HG02623 (cell line): ENCODE measurements around the gene RNASE7.
"Not testable (repeated sequence)": the region's sequence is repeated elsewhere in the genome, so short reads cannot be mapped to it uniquely, and the experiment has no call there.

ENCODE experiments used
- ATAC-seq: cut with Tn5 transposase; IDR thresholded peaks from one replicate; pipeline ENCODE4 v1.9.1; 2021; ENCODE audit warnings: moderate library complexity; ENCODE audit not compliant: unreplicated experiment

RNASE7 gene

GRCh38 chr14:21023174-21023573 is 19.0 kb upstream of the RNASE7 start:
- no peak for ATAC-seq

DNA sequence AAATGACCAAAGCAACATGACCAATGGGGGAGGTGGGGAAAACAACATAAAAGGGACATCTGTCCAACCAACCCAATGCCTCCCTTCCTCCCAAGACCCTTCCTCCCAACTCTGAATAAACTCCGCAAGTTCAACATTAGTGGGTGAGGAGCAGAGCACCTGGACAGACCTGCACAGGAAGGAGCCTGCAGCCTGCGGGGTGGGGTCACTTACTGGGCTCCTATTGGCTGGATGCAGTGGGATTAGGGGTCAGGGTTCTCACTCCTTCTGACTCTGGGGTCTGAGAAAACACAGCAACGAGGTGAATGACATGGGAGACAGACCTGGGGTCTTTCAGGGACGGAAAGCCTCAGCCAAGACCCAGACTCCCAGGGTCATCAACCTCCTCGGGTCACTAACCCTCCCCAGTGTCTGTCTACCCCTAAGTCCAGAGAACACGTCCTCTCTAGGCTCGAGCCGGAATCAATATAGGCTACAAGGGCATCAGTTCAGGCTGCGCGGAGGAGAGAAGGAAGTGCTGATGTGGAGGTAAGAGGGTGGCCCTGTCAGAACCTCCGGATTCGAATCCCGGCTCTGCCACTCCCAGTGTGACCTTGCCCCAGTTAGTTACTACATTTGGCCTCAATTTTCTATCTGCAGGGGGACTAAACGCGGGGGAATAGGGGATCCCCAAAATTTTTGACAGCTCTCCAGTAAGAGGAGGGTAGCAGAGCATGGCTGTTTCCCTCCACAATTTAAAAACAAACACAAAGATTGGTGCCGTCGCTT is 18.2 kb upstream of the RNASE7 start:
- no peak for ATAC-seq

DNA sequence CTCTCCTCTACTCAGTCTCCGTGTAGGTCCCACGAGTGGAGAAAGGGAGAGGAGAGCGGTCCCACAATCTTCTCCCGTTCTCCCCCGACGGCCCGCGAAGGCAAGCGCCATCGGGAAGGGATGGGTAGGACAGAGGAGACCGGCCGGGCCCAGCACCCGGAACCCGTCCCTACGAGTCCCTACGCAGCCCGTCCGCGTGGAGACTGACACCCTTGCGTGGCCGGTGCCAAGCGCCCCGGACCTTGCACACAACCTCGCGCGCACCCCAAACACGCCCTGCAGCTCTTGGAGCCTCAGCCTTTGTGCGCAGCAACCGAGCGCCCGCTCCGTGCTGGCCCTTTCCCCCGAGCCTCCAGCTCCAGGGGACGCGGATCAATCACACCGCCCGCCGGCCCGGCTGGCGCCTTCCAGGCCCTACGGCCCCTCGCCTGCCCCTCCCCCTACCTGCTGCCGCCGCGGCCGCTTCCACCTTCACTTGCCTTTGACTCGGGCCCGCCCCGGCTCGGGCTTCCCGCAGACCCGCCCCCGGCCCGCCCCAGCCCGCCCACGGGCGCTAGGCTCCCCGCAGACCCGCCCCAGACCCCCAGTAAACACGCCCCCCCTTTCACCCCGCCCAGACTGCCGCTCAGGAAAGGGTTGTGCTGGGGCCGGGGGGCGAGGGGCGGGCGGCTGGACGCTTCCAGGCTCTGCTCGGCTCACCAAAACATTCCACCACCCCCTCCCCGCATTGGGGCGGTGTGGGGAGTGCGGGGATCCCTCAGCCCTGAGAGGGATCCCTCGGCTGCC is 17.4 kb upstream of the RNASE7 start, which contains the start of gene NDRG2:
Gene NDRG2 (minus strand): TSS at position 477 of the 786 bp plus-strand sequence. CDS start 1,746 bp downstream, outside the sequence.
- ATAC-seq = no peak

- no peak for ATAC-seq
Observed at GRCh38 chr14:21025371-21026273, 16.5 kb upstream of the RNASE7 start.

DNA sequence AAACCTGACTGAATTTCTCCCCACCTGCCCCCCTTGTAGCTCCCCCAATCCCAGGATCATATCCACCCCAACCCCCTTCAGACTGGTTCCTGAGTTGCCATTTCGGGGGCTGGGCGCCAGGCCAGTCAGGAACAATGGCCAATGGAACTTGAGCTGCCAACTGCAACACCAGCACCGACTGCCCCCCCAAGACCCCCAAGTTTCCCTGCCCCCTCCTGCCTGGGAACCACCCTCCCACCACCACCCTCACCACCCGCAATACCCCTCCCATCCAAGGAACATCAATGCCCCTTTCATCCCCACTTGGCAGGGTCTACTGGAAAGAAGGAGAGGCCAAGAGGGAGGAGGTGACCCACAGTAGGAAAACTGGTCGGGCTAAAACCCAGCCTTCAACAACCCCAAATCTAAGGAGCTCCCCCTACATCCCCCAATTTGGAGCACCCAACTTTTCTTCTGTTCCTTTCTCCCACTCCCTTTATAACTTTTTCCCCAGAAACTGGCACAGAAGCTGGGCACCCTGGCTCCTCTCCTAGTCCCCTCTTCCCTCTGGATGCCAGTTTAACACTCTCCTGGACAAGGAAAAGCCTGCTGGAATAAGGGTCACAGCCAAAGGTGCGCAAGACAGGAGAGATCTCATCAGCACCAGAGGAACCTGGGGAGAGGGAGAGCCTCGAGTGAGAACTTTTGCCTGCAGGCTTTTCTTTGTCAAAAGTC is 15.7 kb upstream of the RNASE7 start:
- no peak for ATAC-seq

DNA sequence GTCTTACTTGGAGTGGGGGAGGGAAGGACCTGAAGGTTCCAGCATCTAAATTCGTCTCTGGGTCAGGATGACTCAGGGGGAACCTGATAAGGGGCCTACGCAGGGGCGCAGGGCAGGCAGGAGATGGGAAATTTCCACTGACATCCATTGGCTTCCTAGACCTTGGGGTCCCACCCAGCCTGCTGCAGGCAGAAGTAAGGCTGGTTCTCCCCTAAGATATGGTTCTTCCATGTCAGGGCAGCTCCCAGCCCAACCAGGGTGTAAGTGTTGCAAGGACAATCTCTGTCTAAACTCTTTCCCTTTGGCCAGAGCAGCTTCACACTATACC is 15.2 kb upstream of the RNASE7 start:
- no peak for ATAC-seq

DNA sequence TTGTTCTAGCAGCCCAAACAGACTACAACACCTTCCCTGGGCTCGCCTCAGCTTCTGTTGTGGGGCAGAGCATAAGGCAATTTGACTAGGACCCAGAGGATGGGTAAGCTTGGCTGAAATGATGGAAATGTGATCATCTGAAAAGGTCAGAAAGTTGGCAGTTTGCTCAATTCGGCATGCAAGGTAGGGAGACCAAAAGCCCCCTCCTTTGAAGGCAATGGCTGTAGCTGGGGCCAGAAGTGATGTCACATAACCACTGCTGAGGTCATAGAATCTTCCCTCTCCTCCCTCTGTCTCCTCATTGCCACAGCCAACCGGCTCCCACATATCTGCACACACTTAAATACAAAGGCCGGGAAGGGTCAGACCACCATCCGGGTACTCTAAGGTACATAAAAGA is 12.2 kb upstream of the RNASE7 start, which contains the start of gene TPPP2:
Gene TPPP2 (plus strand): TSS at position 301 of the 400 bp plus-strand sequence. CDS start 365 bp downstream, outside the sequence.
- ATAC-seq = no peak

- ATAC-seq = no peak
Observed at GRCh38 chr14:21030531-21030930, 11.6 kb upstream of the RNASE7 start.

DNA sequence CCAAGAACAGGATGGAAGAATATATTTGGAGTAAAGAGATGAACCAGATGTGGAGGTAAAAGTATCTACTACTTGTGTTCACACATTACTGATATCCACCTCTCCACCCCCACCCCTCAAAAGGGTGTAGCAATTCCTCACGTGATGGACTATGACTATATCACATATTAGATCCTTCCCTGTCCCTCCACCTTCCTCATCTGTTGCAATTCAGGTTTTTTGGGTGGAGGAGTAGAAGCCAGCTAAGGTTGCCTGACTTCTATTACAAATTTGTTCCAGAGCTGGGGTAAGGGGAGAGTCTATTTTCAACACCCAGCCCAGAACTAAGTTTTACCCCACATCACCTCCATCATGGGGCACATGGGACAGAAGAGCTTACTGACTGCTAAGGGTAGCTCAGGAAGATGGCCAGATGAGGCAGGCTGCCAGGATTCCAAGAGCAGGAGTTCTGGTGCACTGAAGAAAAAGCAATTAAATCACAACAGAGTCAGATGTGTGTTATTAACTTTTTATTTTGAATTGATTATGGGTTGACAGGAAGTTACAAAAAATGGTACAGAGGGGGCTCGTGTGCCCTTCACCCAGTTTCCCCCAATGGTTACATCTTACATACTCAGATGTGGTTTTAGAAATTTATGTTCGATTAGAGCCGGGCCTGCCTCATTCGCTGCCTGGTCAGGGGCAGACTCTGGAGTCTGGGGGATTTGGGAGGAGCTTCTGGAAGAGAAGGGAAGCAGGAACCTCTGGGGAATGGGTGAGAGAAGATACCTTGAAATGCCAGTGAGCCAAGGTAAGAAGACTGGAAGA is 9.6 kb upstream of the RNASE7 start:
- no peak for ATAC-seq

GRCh38 chr14:21033133-21033698 is 8.9 kb upstream of the RNASE7 start:
- no peak for ATAC-seq

DNA sequence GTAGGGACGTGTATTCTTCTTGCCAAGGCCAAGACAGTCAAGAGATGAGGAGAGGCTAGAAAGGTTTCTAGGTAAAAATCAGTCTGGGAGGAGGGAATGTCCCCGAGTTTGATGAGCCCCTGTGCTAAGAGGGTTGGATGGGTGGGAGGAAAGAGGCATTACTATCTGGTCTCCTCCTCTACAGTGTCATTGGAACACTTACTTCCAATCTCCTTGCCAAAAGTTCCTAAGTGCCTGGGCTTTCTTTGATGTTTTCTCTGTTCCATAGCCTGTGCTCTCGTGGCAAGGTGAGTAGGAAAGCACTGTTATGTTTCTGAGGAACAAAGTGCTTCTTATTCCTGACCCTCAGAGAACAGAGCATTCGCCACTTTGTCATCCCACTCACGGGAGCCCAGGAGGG is 7.5 kb upstream of the RNASE7 start, which contains the start of gene RNASE13:
Gene RNASE13 (minus strand): TSS at position 101 of the 400 bp plus-strand sequence. CDS start 519 bp downstream, outside the sequence.
- ATAC-seq = no peak

DNA sequence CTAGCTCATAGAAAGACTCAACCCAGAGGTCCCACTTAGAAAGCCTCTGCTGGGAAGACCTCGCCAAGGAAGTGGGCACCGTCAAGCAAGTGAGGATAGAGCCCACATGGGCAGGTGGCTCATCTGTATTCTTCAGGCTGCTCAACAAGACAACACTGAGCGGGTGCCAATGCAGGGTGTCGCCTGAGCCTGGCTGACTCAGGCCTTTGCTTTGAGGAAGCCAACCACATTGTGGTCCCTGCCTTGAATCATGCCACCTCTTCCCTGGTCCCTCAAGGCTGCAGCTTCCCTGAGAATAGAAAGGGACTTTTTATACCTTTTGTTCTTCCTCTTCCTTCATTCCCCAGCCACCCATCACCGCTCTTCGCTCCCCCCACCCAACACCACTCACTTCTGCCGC is 5.4 kb upstream of the RNASE7 start:
- no peak for ATAC-seq

DNA sequence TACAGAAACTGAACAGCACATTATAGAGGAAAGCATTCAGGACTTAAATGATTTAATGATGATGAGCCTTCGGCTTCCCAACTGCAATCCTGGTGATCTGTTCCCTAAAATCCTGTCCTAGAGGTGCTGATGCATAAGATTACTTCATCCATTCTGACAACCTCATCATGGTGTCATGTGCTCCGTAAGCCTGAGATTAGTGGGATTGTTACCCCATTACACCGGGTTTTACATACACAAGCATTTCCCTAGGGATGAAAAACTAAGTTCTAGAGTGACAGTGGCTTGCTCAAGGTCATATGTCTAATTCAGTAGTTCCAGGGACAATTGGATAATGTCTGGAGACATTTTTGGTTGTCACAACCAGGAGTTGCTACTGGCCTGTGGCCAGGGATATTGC is 5.0 kb upstream of the RNASE7 start:
- no peak for ATAC-seq

DNA sequence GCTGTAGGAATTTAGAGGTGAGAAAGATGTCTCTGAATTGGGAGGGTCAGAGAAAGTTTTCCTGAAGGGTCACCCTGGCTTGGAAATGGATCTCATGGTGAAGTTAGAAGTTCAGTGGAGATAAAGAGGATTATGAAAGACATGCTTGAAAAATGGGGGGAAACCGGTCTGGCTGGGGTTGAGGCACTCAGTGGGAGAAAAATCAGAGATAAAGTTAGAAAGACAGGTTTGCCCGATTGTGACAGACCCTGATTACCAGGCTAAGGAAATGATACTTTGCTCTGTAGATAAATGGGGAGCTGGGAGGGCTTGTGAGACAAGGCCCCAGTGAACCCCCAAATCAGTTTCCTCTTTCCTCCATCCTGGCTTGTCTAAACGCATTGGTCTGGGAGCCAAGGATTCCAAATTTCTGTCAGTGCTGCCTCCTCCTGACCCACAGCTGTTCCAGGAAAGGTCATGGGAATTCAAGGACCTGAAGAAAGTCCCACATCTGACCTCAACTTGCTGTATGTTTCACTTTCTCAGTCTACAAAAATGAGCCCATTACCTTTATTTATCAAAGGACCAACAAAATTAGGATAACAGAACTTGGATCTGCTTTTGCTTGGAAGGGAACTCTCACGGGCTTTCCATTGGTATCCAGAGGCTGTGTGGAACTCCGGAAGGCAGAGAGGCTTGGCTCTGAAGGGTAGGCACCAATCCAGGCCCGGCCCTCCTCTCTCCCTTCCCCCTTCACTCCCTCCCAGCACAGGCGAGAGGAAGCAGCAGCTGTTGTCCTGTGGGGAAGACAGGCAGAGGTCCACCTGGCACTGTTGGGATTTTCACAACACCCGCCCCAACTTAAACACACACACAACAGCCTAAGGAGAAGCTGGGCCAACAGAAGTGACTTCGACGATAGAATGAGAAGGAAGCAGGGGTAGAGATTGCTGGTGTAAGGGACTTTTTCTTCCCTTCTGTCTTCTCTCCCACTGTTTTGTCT is 3.4 kb upstream of the RNASE7 start:
- ATAC-seq = no peak

DNA sequence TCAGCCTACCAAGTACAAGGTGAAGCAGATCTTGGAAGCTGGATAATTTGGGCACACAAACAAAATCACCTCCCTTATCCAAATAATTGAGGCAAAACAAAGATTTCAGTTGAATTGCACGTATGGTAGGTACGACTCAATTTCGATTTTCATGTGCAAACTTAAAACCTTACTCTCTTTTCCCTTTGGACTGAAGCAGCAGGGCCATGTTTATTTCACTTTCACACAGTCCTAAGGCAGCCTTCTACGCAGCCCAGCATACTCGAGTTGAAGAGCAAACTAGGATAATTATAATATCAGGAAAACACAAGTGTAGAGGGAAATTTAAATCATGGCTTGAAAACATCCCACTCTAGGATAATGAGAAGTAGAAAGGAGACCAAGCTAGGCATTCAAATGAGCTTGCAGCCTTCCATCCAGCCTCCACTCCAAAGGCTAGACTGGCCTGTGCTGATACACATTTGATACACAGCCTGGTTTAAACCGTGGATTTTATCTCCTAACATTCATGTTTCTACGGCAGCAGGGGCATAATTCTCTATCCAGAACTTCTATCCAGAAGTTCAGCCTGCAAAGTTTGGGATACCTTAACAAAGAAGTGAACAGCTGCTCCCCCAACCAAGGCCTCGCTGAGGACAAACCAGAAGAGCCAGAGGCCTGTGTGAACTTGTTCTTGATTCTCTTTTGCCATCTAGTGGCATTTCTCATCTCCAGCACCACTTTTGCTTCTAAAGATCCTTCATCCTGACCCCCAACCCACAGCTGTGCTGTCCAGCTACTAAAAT is 2.4 kb upstream of the RNASE7 start:
- no peak for ATAC-seq

DNA sequence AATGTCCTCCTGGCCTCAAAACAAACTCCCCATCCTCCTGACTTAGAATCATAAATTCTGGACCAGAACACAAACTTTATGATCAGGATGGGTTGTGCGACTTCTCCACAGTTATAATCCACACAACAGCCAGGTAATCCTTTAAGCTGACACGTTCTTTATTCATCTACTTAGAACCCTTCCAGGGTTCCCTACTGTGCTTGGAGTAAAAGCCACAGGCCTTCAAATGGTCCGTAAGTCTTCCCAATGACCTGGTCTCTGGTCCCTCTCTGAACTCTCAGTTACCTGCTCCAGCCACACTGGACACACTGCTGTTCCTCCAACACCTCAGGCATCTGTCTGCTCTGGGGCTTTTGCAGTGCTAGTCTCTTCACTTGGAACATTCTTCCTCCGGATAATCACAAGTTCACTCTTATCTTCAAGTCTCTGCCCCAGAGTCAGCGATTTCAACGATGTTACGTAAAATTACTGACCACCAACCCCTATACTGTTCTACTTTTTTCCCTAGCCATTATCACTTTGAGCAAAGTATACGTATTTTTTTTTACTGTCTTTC is 1.7 kb upstream of the RNASE7 start:
- ATAC-seq = no peak

- ATAC-seq = not testable (repeated sequence)
Observed at GRCh38 chr14:21040941-21041340, 1.2 kb upstream of the RNASE7 start.
